H9 (cell line): ENCODE results near the gene SFN. TPM values are rescaled to one million over a fixed set of nuclear protein-coding genes. Genes with fewer than 3 reads are reported as not detected.
A peak's percentile ranks its signal among the peaks of the same experiment; 100 is the strongest.

Experiments
- DNase-seq: peaks from one replicate; pipeline ENCODE4 v3.0.0-alpha.2; 2017
- H2AFZ ChIP-seq: one replicate; pipeline ENCODE4 v1.6.1; 2013; ENCODE audit warnings: mild to moderate bottlenecking, low read length, control low read depth, moderate library complexity
- H2AK5ac ChIP-seq: 2 replicates; pipeline ENCODE4 v1.6.1; 2013; ENCODE audit warnings: low read length, control low read depth, mixed read lengths; ENCODE audit not compliant: insufficient read length
- H2BK120ac ChIP-seq: one replicate; pipeline ENCODE4 v1.6.1; 2013; ENCODE audit warnings: low read depth, mild to moderate bottlenecking, low read length, control low read depth, inconsistent platforms; ENCODE audit not compliant: poor library complexity, severe bottlenecking
- H2BK12ac ChIP-seq: 2 replicates; pipeline ENCODE4 v1.6.1; 2013; ENCODE audit warnings: low read length, control low read depth, mixed read lengths, low read depth; ENCODE audit not compliant: insufficient read length
- H2BK15ac ChIP-seq: 2 replicates; pipeline ENCODE4 v1.6.1; 2013; ENCODE audit warnings: low read depth, low read length, control low read depth
- H2BK20ac ChIP-seq: one replicate; pipeline ENCODE4 v1.6.1; 2013; ENCODE audit warnings: low read depth, mild to moderate bottlenecking, low read length, control low read depth, inconsistent platforms; ENCODE audit not compliant: poor library complexity, severe bottlenecking
- H2BK5ac ChIP-seq: 2 replicates; pipeline ENCODE4 v1.6.1; 2013; ENCODE audit warnings: low read length, control low read depth, mixed read lengths; ENCODE audit not compliant: insufficient read length
- H3K14ac ChIP-seq: 2 replicates; pipeline ENCODE4 v1.6.1; 2013; ENCODE audit warnings: low read length, control low read depth; ENCODE audit not compliant: insufficient read depth
- H3K18ac ChIP-seq: 2 replicates; pipeline ENCODE4 v1.6.1; 2013; ENCODE audit warnings: low read depth, mild to moderate bottlenecking, mixed read lengths, low read length, control low read depth; ENCODE audit not compliant: insufficient read length
- H3K23ac ChIP-seq: 2 replicates; pipeline ENCODE4 v1.6.1; 2013; ENCODE audit warnings: low read length, control low read depth, mixed read lengths, low read depth; ENCODE audit not compliant: insufficient read length
- H3K23me2 ChIP-seq: 2 replicates; pipeline ENCODE4 v1.6.1; 2013; ENCODE audit warnings: low read depth, mild to moderate bottlenecking, mixed read lengths, low read length, control low read depth; ENCODE audit not compliant: insufficient read length, poor library complexity, severe bottlenecking
- H3K27ac ChIP-seq: 2 replicates; pipeline ENCODE4 v1.5.1; 2013; ENCODE audit warnings: low read length, control low read depth, mixed read lengths, low read depth; ENCODE audit not compliant: insufficient read length
- H3K27me3 ChIP-seq: 2 replicates; pipeline ENCODE4 v1.6.1; 2013; ENCODE audit warnings: low read length, control low read depth, inconsistent platforms; ENCODE audit not compliant: insufficient read depth
- H3K4ac ChIP-seq: 2 replicates; pipeline ENCODE4 v1.6.1; 2013; ENCODE audit warnings: low read depth, mild to moderate bottlenecking, control low read depth, inconsistent platforms, low read length, moderate library complexity
- H3K4me1 ChIP-seq: 2 replicates; pipeline ENCODE4 v1.6.1; 2013; ENCODE audit warnings: low read length, control low read depth, inconsistent platforms; ENCODE audit not compliant: insufficient read depth
- H3K4me2 ChIP-seq: 2 replicates; pipeline ENCODE4 v1.6.1; 2013; ENCODE audit warnings: low read length, control low read depth, mixed read lengths; ENCODE audit not compliant: insufficient read length, insufficient read depth
- H3K56ac ChIP-seq: 2 replicates; pipeline ENCODE4 v1.6.1; 2013; ENCODE audit warnings: low read depth, mild to moderate bottlenecking, mixed read lengths, low read length, control low read depth; ENCODE audit not compliant: insufficient read length
- H3K79me1 ChIP-seq: 2 replicates; pipeline ENCODE4 v1.6.1; 2013; ENCODE audit warnings: low read depth, mild to moderate bottlenecking, moderate library complexity, low read length, control low read depth, inconsistent platforms; ENCODE audit not compliant: insufficient read depth, poor library complexity, severe bottlenecking
- H3K79me2 ChIP-seq: 2 replicates; pipeline ENCODE4 v1.6.1; 2013; ENCODE audit warnings: low read length, control low read depth, inconsistent platforms; ENCODE audit not compliant: insufficient read depth
- H3K9ac ChIP-seq: 2 replicates; pipeline ENCODE4 v1.6.1; 2013; ENCODE audit warnings: low read length, control low read depth, mixed read lengths; ENCODE audit not compliant: insufficient read length; ENCODE audit errors: extremely low read depth
- H3K9me3 ChIP-seq: one replicate; pipeline ENCODE4 v1.6.1; 2013; ENCODE audit warnings: low read depth, low read length, inconsistent platforms; ENCODE audit not compliant: control insufficient read depth
- H3T11ph ChIP-seq: one replicate; pipeline ENCODE4 v1.6.1; 2013; ENCODE audit warnings: mild to moderate bottlenecking, low read length, control low read depth, inconsistent platforms
- H4K20me1 ChIP-seq: one replicate; pipeline ENCODE4 v1.6.1; 2013; ENCODE audit not compliant: control insufficient read depth, insufficient read length, insufficient read depth
- H4K5ac ChIP-seq: 2 replicates; pipeline ENCODE4 v1.6.1; 2013; ENCODE audit warnings: low read depth, mild to moderate bottlenecking, mixed read lengths, low read length, control low read depth; ENCODE audit not compliant: insufficient read length
- H4K8ac ChIP-seq: replicated peaks from 2 replicates; pipeline ENCODE4 v1.6.1; 2013; ENCODE audit warnings: low read length, control low read depth, mixed read lengths, low read depth; ENCODE audit not compliant: insufficient read length
- H4K91ac ChIP-seq: 2 replicates; pipeline ENCODE4 v1.6.1; 2013; ENCODE audit warnings: low read depth, mild to moderate bottlenecking, moderate library complexity, mixed read lengths, low read length, control low read depth; ENCODE audit not compliant: insufficient read length
- H3K27ac Mint-ChIP-seq, 3 experiments: 2 replicates in 2 of 3; 3 replicates in 1 of 3; pipeline ENCODE4 v1.8.0; 2020 to 2021; ENCODE audit warnings: mixed read lengths in 3 of 3, mild to moderate bottlenecking in 1 of 3, moderate library complexity in 1 of 3
- H3K27me3 Mint-ChIP-seq: 2 replicates; pipeline ENCODE4 v1.8.0; 2021; ENCODE audit warnings: low read depth, mild to moderate bottlenecking, moderate library complexity, mixed read lengths
- H3K36me3 Mint-ChIP-seq, 3 experiments: 2 replicates in 2 of 3; 3 replicates in 1 of 3; pipeline ENCODE4 v1.8.0; 2020 to 2021; ENCODE audit warnings: low read depth in 3 of 3, mixed read lengths in 3 of 3; ENCODE audit not compliant: insufficient read depth in 1 of 3
- H3K4me1 Mint-ChIP-seq, 2 experiments: 2 replicates each; pipeline ENCODE4 v1.8.0; 2020; ENCODE audit warnings: mixed read lengths in 2 of 2
- H3K4me3 Mint-ChIP-seq, 2 experiments: 2 replicates in 1 of 2; 3 replicates in 1 of 2; pipeline ENCODE4 v1.8.0; 2020 to 2021; ENCODE audit warnings: mild to moderate bottlenecking in 2 of 2, mixed read lengths in 2 of 2, moderate library complexity in 1 of 2
- H3K9me3 Mint-ChIP-seq, 2 experiments: 2 replicates in 1 of 2; 3 replicates in 1 of 2; pipeline ENCODE4 v1.8.0; 2020; ENCODE audit warnings: mild to moderate bottlenecking in 2 of 2, mixed read lengths in 2 of 2, moderate library complexity in 1 of 2
- WGBS: extraction: QIAGEN DNeasy Blood & Tissue Kit; methylation state at CpG from one replicate; pipeline ENCODE4 v1.1.7; 2013; ENCODE audit warnings: missing lambda C conversion rate, low lambda C conversion rate, mixed read lengths; ENCODE audit not compliant: insufficient read length; ENCODE audit errors: extremely low coverage; 5-methylcytosine and 5-hydroxymethylcytosine counted together
- total RNA-seq: library from RNA; stranded (reverse); gene quantifications from 2 replicates; pipeline ENCODE4 v1.2.1, GENCODE V29; 2021
- TF ChIP-seq, protein P1 (sequence below): fragments of 200-600 bp; sonication (generic); conservative IDR thresholded peaks from 3 replicates; pipeline ENCODE4 v1.8.0; 2021; ENCODE audit warnings: antibody characterized with exemption, mild to moderate bottlenecking

Gene SFN
- total RNA-seq, 1 experiment from 2014 or later: 4.3 TPM

GRCh38 chr1:26857473-26858060 is 5.4 kb upstream of the SFN start:
- H3K23me2 ChIP-seq: no peaks in the 10 kb centered on the region
- H2AFZ ChIP-seq: no peak overlapping the region
- Mint-ChIP-seq H3K27ac (peak overlapping the region in 1 of 3 experiments; percentile 62; a peak in 1 of 7 replicates), H3K27me3 (no peaks in the 10 kb centered on the region), H3K4me3 (no peak overlapping the region), H3K4me1 (peaks cover 29 to 33% of the 10 kb centered on the region in 2 experiments), H3K36me3 (peaks cover 11 to 22% (median 13%) of the 10 kb centered on the region in 3 experiments; a peak in 6 of 7 replicates), H3K9me3 (no peaks in the 10 kb centered on the region)
- no peaks in the 10 kb centered on the region for H4K20me1 ChIP-seq
- H3K27me3 ChIP-seq: no peaks in the 10 kb centered on the region
- H3K79me2 ChIP-seq: no peaks in the 10 kb centered on the region
- no peak overlapping the region for H3K9ac ChIP-seq
- H3T11ph ChIP-seq: no peak overlapping the region
- H2BK120ac ChIP-seq: no peak overlapping the region
- H2BK12ac ChIP-seq: no peak overlapping the region
- no peak overlapping the region for H4K91ac ChIP-seq
- TF ChIP-seq, protein P1, sequence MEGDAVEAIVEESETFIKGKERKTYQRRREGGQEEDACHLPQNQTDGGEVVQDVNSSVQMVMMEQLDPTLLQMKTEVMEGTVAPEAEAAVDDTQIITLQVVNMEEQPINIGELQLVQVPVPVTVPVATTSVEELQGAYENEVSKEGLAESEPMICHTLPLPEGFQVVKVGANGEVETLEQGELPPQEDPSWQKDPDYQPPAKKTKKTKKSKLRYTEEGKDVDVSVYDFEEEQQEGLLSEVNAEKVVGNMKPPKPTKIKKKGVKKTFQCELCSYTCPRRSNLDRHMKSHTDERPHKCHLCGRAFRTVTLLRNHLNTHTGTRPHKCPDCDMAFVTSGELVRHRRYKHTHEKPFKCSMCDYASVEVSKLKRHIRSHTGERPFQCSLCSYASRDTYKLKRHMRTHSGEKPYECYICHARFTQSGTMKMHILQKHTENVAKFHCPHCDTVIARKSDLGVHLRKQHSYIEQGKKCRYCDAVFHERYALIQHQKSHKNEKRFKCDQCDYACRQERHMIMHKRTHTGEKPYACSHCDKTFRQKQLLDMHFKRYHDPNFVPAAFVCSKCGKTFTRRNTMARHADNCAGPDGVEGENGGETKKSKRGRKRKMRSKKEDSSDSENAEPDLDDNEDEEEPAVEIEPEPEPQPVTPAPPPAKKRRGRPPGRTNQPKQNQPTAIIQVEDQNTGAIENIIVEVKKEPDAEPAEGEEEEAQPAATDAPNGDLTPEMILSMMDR: no peak
- no peak overlapping the region for H2BK20ac ChIP-seq
- H3K4me1 ChIP-seq: no peaks in the 10 kb centered on the region; the same call in 1 of the 2 replicates
- no peaks in the 10 kb centered on the region for H3K79me1 ChIP-seq
- DNase-seq: no peak
- H3K23ac ChIP-seq: no peak overlapping the region
- H3K56ac ChIP-seq: no peak overlapping the region
- H2AK5ac ChIP-seq: no peak overlapping the region
- no peak overlapping the region for H3K27ac ChIP-seq
- no peaks in the 10 kb centered on the region for H3K9me3 ChIP-seq
- H3K18ac ChIP-seq: no peak overlapping the region
- no peak overlapping the region for H2BK5ac ChIP-seq
- WGBS: no CpG with 5 or more reads among the region's 8 CpGs
- H3K4me2 ChIP-seq: no peak overlapping the region
- no peak overlapping the region for H2BK15ac ChIP-seq
- no peak overlapping the region for H4K8ac ChIP-seq
- H4K5ac ChIP-seq: no peak overlapping the region
- H3K4ac ChIP-seq: no peak overlapping the region
- H3K14ac ChIP-seq: no peak overlapping the region
